ENCODE measurements around the gene HLA-DMA.

HLA-DMA gene

GRCh38 chr6:32908897-32909296, 44.0 kb downstream of the HLA-DMA start:
- Histone ChIP-seq H3K4me1 (no peaks in the 10 kb centered on the region), H3K9me3 (no peaks in the 10 kb centered on the region), H3K27me3 (peaks cover 0 to 34% of the 10 kb centered on the region in 2 donors), H3K4me3 (no peak overlapping the region), H3K36me3 (no peaks in the 10 kb centered on the region), H3K27ac (no peak overlapping the region)
- DNase-seq: no peak
- no peak for TF ChIP-seq CTCF (IDR thresholded peaks at IDR 0.05)
- intact Hi-C loops (cut with DNase I; ENCODE audit: low total_unique reads): no loop called here

GRCh38 chr6:32906539-32906938, 46.4 kb downstream of the HLA-DMA start:
- no peak for TF ChIP-seq CTCF (IDR thresholded peaks at IDR 0.05)
- Histone ChIP-seq H3K36me3 (peaks cover 0 to 2% (median 0%) of the 10 kb centered on the region in 3 donors), H3K27ac (no peak overlapping the region), H3K4me3 (no peak overlapping the region), H3K9me3 (no peaks in the 10 kb centered on the region), H3K4me1 (no peaks in the 10 kb centered on the region), H3K27me3 (peaks cover 0 to 24% of the 10 kb centered on the region in 2 donors)
- intact Hi-C loops (cut with DNase I; ENCODE audit: low total_unique reads): no loop called here
- no peak for DNase-seq

GRCh38 chr6:32905078-32905477, 47.8 kb downstream of the HLA-DMA start:
- Histone ChIP-seq H3K4me1 (no peaks in the 10 kb centered on the region), H3K36me3 (peaks cover 0 to 9% (median 0%) of the 10 kb centered on the region in 3 donors), H3K9me3 (no peaks in the 10 kb centered on the region), H3K4me3 (no peak overlapping the region), H3K27me3 (peaks cover 0 to 24% of the 10 kb centered on the region in 2 donors), H3K27ac (no peak overlapping the region)
- no peak for TF ChIP-seq CTCF (IDR thresholded peaks at IDR 0.05)
- intact Hi-C loops (cut with DNase I; ENCODE audit: low total_unique reads): no loop called here
- DNase-seq: no peak

- no peak for TF ChIP-seq CTCF (IDR thresholded peaks at IDR 0.05)
- no peak for DNase-seq
- Histone ChIP-seq H3K36me3 (peaks cover 0 to 9% (median 0%) of the 10 kb centered on the region in 3 donors), H3K27ac (no peak overlapping the region), H3K9me3 (no peaks in the 10 kb centered on the region), H3K4me1 (no peaks in the 10 kb centered on the region), H3K27me3 (peaks cover 0 to 22% of the 10 kb centered on the region in 2 donors), H3K4me3 (no peak overlapping the region)
- intact Hi-C loops (cut with DNase I; ENCODE audit: low total_unique reads): no loop called here
Observed at GRCh38 chr6:32903952-32904351, 48.9 kb downstream of the HLA-DMA start.

Data from tibial artery (tissue), 4 donors.